ENCODE results near the gene GRIN2D. TPM values are rescaled to one million over a fixed set of nuclear protein-coding genes. Genes with fewer than 3 reads are reported as not detected.

The GRIN2D gene
- total RNA-seq, 4 donors from 2014 or later: 0.08 to 0.62 (median 0.47) TPM; not detected in 1

DNA sequence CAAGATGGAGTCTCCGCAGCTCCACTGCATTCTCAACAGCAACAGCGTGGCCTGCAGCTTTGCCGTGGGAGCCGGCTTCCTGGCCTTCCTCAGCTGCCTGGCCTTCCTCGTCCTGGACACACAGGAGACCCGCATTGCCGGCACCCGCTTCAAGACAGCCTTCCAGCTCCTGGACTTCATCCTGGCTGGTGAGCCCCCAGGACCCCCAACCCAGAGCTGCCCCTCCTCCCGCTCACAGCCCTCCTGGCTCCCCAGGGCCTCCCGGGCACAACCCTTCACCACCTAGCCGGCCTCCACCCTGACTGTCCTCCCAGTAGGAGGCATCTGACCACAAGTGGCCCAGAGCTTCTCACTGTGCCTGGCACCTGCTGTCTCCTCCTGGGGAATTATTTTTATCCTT lies 19.9 kb upstream of the GRIN2D start:
- H3K4me3 ChIP-seq: no peak overlapping the region

DNA sequence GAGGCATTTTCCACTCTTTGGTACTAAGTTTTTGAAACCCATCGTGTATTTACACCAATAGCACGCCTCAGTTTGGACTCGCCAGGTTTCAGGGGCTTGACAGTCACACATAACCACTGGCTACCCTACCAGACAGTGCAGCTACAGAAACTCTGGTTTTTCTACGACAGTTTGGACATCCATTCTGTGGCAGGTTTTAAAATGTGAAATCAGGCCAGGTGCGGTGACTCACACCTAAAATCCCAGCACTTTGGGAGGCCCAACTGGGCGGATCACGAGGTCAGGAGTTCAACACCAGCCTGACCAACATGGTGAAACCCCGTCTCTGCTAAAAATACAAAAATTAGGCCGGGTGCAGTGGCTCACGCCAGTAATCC lies 15.3 kb upstream of the GRIN2D start:
- 94 to 97% methylated on average over 4 to 7 of the region's 10 CpGs for WGBS, 2 donors (ENCODE audit: low coverage in 1 of 2)
- Histone ChIP-seq H3K9me3 (no peaks in the 10 kb centered on the region), H3K4me3 (no peak overlapping the region), H3K27ac (no peak overlapping the region), H3K4me1 (no peaks in the 10 kb centered on the region), H3K36me3 (peaks cover 0 to 27% of the 10 kb centered on the region in 2 donors), H3K27me3 (no peaks in the 10 kb centered on the region)
- no peak for ATAC-seq
- no peak for TF ChIP-seq POLR2AphosphoS5 (IDR thresholded peaks at IDR 0.05)
- TF ChIP-seq EP300 (IDR thresholded peaks at IDR 0.05): no peak
- TF ChIP-seq, protein P1, sequence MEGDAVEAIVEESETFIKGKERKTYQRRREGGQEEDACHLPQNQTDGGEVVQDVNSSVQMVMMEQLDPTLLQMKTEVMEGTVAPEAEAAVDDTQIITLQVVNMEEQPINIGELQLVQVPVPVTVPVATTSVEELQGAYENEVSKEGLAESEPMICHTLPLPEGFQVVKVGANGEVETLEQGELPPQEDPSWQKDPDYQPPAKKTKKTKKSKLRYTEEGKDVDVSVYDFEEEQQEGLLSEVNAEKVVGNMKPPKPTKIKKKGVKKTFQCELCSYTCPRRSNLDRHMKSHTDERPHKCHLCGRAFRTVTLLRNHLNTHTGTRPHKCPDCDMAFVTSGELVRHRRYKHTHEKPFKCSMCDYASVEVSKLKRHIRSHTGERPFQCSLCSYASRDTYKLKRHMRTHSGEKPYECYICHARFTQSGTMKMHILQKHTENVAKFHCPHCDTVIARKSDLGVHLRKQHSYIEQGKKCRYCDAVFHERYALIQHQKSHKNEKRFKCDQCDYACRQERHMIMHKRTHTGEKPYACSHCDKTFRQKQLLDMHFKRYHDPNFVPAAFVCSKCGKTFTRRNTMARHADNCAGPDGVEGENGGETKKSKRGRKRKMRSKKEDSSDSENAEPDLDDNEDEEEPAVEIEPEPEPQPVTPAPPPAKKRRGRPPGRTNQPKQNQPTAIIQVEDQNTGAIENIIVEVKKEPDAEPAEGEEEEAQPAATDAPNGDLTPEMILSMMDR (IDR thresholded peaks at IDR 0.05): no peak
- no peak for TF ChIP-seq POLR2A (IDR thresholded peaks at IDR 0.05)

More for the DNA sequence above, 19.9 kb upstream of the GRIN2D start:
- TF ChIP-seq POLR2A (IDR thresholded peaks at IDR 0.05): no peak
- no peak for TF ChIP-seq POLR2AphosphoS5 (IDR thresholded peaks at IDR 0.05)
- TF ChIP-seq, protein P1 (IDR thresholded peaks at IDR 0.05): no peak
- no peak for TF ChIP-seq EP300 (IDR thresholded peaks at IDR 0.05)
- no peak for ATAC-seq
- Histone ChIP-seq H3K9me3 (no peaks in the 10 kb centered on the region), H3K27ac (no peak overlapping the region), H3K27me3 (no peaks in the 10 kb centered on the region), H3K4me1 (no peaks in the 10 kb centered on the region), H3K36me3 (no peaks in the 10 kb centered on the region)
- 60 to 84% methylated on average over 1 to 7 of the region's 11 CpGs for WGBS, 2 donors (ENCODE audit: low coverage in 1 of 2)

DNA sequence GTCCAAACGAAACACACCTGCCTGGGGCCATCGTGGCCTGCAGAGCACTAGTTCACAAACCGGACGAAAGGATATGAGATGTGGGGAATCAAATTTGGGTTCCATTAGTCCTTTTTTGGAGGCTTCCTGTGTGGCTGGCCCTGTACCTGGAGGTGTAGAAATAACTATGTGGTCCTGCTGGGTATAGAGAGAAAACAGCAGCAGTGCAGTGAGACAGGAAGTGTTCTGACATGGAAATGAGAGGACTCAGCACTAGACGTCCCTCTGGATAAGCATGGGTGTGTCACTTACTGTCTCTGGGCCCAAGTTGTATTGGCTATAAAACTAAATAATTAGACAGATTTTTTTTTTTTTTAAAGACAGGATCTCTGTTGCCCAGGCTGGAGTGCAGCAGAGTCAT lies 14.4 kb upstream of the GRIN2D start:
- no peaks in the 10 kb centered on the region for H3K9me3 ChIP-seq
- H3K4me3 ChIP-seq: no peak overlapping the region
- H3K27me3 ChIP-seq: no peaks in the 10 kb centered on the region
- peaks cover 0 to 35% of the 10 kb centered on the region in 2 donors for H3K36me3 ChIP-seq
- H3K4me1 ChIP-seq: no peaks in the 10 kb centered on the region
- no peak overlapping the region for H3K27ac ChIP-seq
- no peak for ATAC-seq
- 63 to 64% methylated on average over 4 to 5 of the region's 5 CpGs for WGBS, 2 donors (ENCODE audit: low coverage in 1 of 2)
- TF ChIP-seq POLR2AphosphoS5 (IDR thresholded peaks at IDR 0.05) (no peak), EP300 (IDR thresholded peaks at IDR 0.05) (no peak), POLR2A (IDR thresholded peaks at IDR 0.05) (no peak)
- TF ChIP-seq, protein P1 (IDR thresholded peaks at IDR 0.05): no peak

DNA sequence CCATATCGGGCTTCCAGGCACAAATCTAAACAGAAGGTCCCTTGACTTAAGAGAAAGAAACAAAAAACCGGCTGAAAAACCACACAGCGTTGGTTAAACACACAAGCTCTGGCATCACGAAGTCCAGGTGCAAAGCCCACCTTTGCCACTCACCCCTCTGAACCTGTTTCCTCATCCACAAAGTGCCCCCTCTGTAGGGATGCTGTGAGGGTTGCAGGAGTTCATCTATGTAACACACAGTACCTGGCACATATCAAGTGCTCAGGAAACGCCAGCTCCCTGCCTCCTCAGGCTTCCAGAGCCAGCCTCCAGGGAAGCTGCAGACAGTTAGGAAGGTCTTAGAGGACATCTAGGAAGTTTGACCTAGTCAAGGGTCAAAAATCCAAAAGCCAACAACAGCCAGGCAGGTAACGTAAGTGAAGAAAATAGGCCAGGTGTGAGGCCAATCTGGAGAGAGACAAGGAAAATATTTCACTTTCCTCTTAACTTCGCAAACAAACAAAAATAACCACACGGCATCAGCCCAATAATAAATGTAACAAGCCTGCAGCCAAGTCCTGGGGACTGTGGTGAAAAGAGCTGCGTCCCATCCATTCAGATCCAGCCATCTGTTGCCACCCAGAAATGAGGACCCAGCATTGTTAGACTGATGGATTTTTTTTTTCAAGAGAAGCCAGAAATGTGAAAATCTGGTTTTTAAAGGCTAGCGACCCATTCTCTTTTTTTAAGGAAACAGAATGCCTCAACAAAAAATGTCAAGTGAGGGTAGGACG lies 12.1 kb upstream of the GRIN2D start:
- H3K4me1 ChIP-seq: no peaks in the 10 kb centered on the region
- WGBS, 2 donors (ENCODE audit: low coverage in 1 of 2): 71 to 77% methylated on average over 2 to 8 of the region's 11 CpGs
- no peak for ATAC-seq
- H3K27me3 ChIP-seq: no peaks in the 10 kb centered on the region
- no peak overlapping the region for H3K27ac ChIP-seq
- peaks cover 0 to 58% of the 10 kb centered on the region in 2 donors for H3K36me3 ChIP-seq
- H3K4me3 ChIP-seq: no peak overlapping the region
- TF ChIP-seq, protein P1 (IDR thresholded peaks at IDR 0.05): no peak
- no peak for TF ChIP-seq EP300 (IDR thresholded peaks at IDR 0.05)
- no peak for TF ChIP-seq POLR2AphosphoS5 (IDR thresholded peaks at IDR 0.05)
- no peak for TF ChIP-seq POLR2A (IDR thresholded peaks at IDR 0.05)
- no peaks in the 10 kb centered on the region for H3K9me3 ChIP-seq

DNA sequence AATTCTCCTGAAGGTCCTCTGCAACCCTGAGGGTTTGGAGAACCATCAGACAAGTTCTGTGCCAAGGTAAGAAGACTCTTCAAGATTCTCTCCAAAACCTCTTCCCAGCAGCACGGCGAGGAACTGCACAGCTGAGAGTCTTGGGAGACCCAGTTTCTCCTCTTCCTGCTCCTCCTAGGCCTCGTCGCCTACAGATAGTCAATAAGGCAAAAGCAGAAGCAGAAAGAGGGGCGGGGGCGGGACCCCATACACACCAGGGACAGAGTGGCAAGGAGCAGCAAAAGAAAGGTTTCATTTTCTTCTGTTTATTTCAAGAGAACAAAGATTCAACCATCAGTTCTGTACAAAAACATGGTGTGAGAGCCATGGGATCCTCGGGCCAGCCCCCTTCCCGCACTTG lies 11.2 kb upstream of the GRIN2D start:
- H3K9me3 ChIP-seq: no peaks in the 10 kb centered on the region
- no peak for ATAC-seq
- no peak for TF ChIP-seq POLR2A (IDR thresholded peaks at IDR 0.05)
- no peak for TF ChIP-seq POLR2AphosphoS5 (IDR thresholded peaks at IDR 0.05)
- TF ChIP-seq, protein P1 (IDR thresholded peaks at IDR 0.05): no peak
- no peak for TF ChIP-seq EP300 (IDR thresholded peaks at IDR 0.05)
- 82 to 94% methylated on average over 2 to 3 of the region's 8 CpGs for WGBS, 2 donors (ENCODE audit: low coverage in 1 of 2)
- no peaks in the 10 kb centered on the region for H3K4me1 ChIP-seq
- no peak overlapping the region for H3K27ac ChIP-seq
- no peak overlapping the region for H3K4me3 ChIP-seq
- H3K36me3 ChIP-seq: peaks cover 0 to 68% of the 10 kb centered on the region in 2 donors
- no peaks in the 10 kb centered on the region for H3K27me3 ChIP-seq

Measured in gastroesophageal sphincter (tissue), 4 donors.